DND-41 (cell line): Measurements from ENCODE around the gene TNC.

Source experiments
- ATAC-seq: fragments of 200-7000 bp; cut with Tn5 transposase; 3 replicates; pipeline ENCODE4 v1.9.1; 2021; ENCODE audit warnings: low read depth; ENCODE audit not compliant: insufficient read depth
- DNase-seq: peaks from one replicate; pipeline ENCODE4 v3.0.0-alpha.2; 2020
- H2AFZ ChIP-seq: 2 replicates; pipeline ENCODE4 v1.6.0; 2012; ENCODE audit warnings: low read depth, low read length
- H3K27ac ChIP-seq: 2 replicates; pipeline ENCODE4 v1.5.1; 2012; ENCODE audit warnings: low read length, inconsistent platforms
- H3K27me3 ChIP-seq: fragments of 200-600 bp; sonication (generic); 2 replicates; pipeline ENCODE4 v1.6.0; 2012; ENCODE audit warnings: low read length, mild to moderate bottlenecking, inconsistent platforms; ENCODE audit not compliant: insufficient read depth, poor library complexity
- H3K36me3 ChIP-seq: 2 replicates; pipeline ENCODE4 v1.5.1; 2012; ENCODE audit warnings: low read length, inconsistent platforms; ENCODE audit not compliant: insufficient read depth
- H3K4me1 ChIP-seq: 2 replicates; pipeline ENCODE4 v1.5.1; 2012; ENCODE audit warnings: mild to moderate bottlenecking, low read length; ENCODE audit not compliant: insufficient read depth
- H3K4me2 ChIP-seq: 2 replicates; pipeline ENCODE4 v1.6.0; 2012; ENCODE audit warnings: mild to moderate bottlenecking, moderate library complexity, low read length, inconsistent platforms; ENCODE audit not compliant: insufficient read depth
- H3K4me3 ChIP-seq, 2 experiments: fragments of 200-600 bp in 1 of 2; shearing (Covaris generic) in 1 of 2; 2 replicates each; pipeline ENCODE4 v1.5.1; 2012 to 2016; ENCODE audit warnings: inconsistent platforms in 2 of 2, low read length in 2 of 2, mild to moderate bottlenecking in 2 of 2, low read depth in 1 of 2, moderate library complexity in 1 of 2
- H3K79me2 ChIP-seq: 2 replicates; pipeline ENCODE4 v1.6.0; 2012; ENCODE audit warnings: low read length, inconsistent platforms; ENCODE audit not compliant: insufficient read depth
- H3K9ac ChIP-seq: 2 replicates; pipeline ENCODE4 v1.6.0; 2012; ENCODE audit warnings: low read depth, mild to moderate bottlenecking, inconsistent platforms, low read length, moderate library complexity
- H3K9me3 ChIP-seq: 2 replicates; pipeline ENCODE4 v1.5.1; 2012; ENCODE audit warnings: low read length, moderate library complexity, mild to moderate bottlenecking, inconsistent platforms; ENCODE audit not compliant: insufficient read depth, severe bottlenecking
- H4K20me1 ChIP-seq: 2 replicates; pipeline ENCODE4 v1.6.0; 2012; ENCODE audit warnings: low read length; ENCODE audit not compliant: insufficient read depth
- CTCF ChIP-seq: IDR thresholded peaks from 2 replicates; pipeline ENCODE4 v1.5.1; 2012; ENCODE audit warnings: borderline replicate concordance, low read length, moderate library complexity, mild to moderate bottlenecking; ENCODE audit not compliant: poor library complexity, severe bottlenecking; ENCODE audit errors: extremely low read depth
- EZH2 ChIP-seq: IDR thresholded peaks from 3 replicates; pipeline ENCODE4 v1.6.1; 2012; ENCODE audit warnings: borderline replicate concordance, low read depth, mild to moderate bottlenecking, moderate library complexity, low read length, inconsistent platforms; ENCODE audit not compliant: severe bottlenecking

The TNC gene

GRCh38 chr9:114989600-114990410 is 128.2 kb downstream of the TNC start:
- Histone ChIP-seq H3K9ac (0 out of 2 replicates have a peak overlapping the region, but pooled peaks have one; percentile 17), H3K27ac (peak overlapping the region; percentile 67), H3K36me3 (no peaks in the 10 kb centered on the region), H3K9me3 (no peaks in the 10 kb centered on the region), H3K4me3 (peak overlapping the region in 1 of 2 experiments; percentile 7; a peak in 1 of 4 replicates), H3K4me1 (peaks cover 29% of the 10 kb centered on the region), H4K20me1 (no peaks in the 10 kb centered on the region), H3K4me2 (peak overlapping the region; percentile 43), H3K27me3 (no peaks in the 10 kb centered on the region), H3K79me2 (no peaks in the 10 kb centered on the region), H2AFZ (0 out of 2 replicates have a peak overlapping the region, but pooled peaks have one; percentile 8)
- ATAC-seq, result peak; percentile 94
- peak; percentile 74 for DNase-seq
- TF ChIP-seq EZH2 (no peak), CTCF (no peak)

GRCh38 chr9:114988962-114989599 is 128.9 kb downstream of the TNC start:
- Histone ChIP-seq H3K4me2 (peak overlapping the region; percentile 43), H2AFZ (0 out of 2 replicates have a peak overlapping the region, but pooled peaks have one; percentile 8), H3K27ac (peak overlapping the region; percentile 67), H3K36me3 (no peaks in the 10 kb centered on the region), H3K27me3 (no peaks in the 10 kb centered on the region), H3K79me2 (no peaks in the 10 kb centered on the region), H3K9ac (0 out of 2 replicates have a peak overlapping the region, but pooled peaks have one; percentile 17), H3K4me3 (no peak overlapping the region), H3K9me3 (no peaks in the 10 kb centered on the region), H3K4me1 (peaks cover 29% of the 10 kb centered on the region), H4K20me1 (no peaks in the 10 kb centered on the region)
- TF ChIP-seq EZH2 (no peak), CTCF (no peak)
- DNase-seq, result no peak
- ATAC-seq, result no peak

- no peak for DNase-seq
- TF ChIP-seq CTCF (no peak), EZH2 (no peak)
- H3K4me1 ChIP-seq, result peaks cover 29% of the 10 kb centered on the region
- H2AFZ ChIP-seq, result no peak overlapping the region
- H3K27me3 ChIP-seq, result no peaks in the 10 kb centered on the region
- H3K79me2 ChIP-seq, result no peaks in the 10 kb centered on the region
- no peak overlapping the region for H3K4me3 ChIP-seq
- H3K36me3 ChIP-seq, result no peaks in the 10 kb centered on the region
- H3K27ac ChIP-seq, result no peak overlapping the region
- no peak overlapping the region for H3K4me2 ChIP-seq
- no peaks in the 10 kb centered on the region for H4K20me1 ChIP-seq
- no peak overlapping the region for H3K9ac ChIP-seq
- no peaks in the 10 kb centered on the region for H3K9me3 ChIP-seq
- ATAC-seq, result no peak
Observed at GRCh38 chr9:114987116-114987515, 130.8 kb downstream of the TNC start.
